BLaER1 (cell line): Measurements from ENCODE around the gene VTA1.
"Not testable (repeated sequence)": the region's sequence is repeated elsewhere in the genome, so short reads cannot be mapped to it uniquely, and the experiment has no call there.

Source experiments
- H3K27ac ChIP-seq: shearing (Covaris generic); formaldehyde crosslinking; 2 replicates; pipeline ENCODE4 v1.8.1; 2022
- H3K27me3 ChIP-seq: shearing (Covaris generic); formaldehyde crosslinking; 2 replicates; pipeline ENCODE4 v1.8.1; 2022
- H3K36me3 ChIP-seq: shearing (Covaris generic); formaldehyde crosslinking; 2 replicates; pipeline ENCODE4 v1.8.1; 2022
- H3K4me1 ChIP-seq: shearing (Covaris generic); formaldehyde crosslinking; 2 replicates; pipeline ENCODE4 v1.8.1; 2022
- H3K4me2 ChIP-seq: shearing (Covaris generic); formaldehyde crosslinking; 2 replicates; pipeline ENCODE4 v1.8.1; 2022
- H3K4me3 ChIP-seq: shearing (Covaris generic); formaldehyde crosslinking; 2 replicates; pipeline ENCODE4 v1.8.1; 2022
- H3K9ac ChIP-seq: shearing (Covaris generic); formaldehyde crosslinking; 2 replicates; pipeline ENCODE4 v1.8.1; 2022
- H3K9me3 ChIP-seq: shearing (Covaris generic); formaldehyde crosslinking; 2 replicates; pipeline ENCODE4 v1.8.1; 2022
- H4K20me1 ChIP-seq: shearing (Covaris generic); formaldehyde crosslinking; 2 replicates; pipeline ENCODE4 v1.8.1; 2022
- Cebpa-rat ChIP-seq: shearing (Covaris generic); IDR thresholded peaks from 2 replicates; pipeline ENCODE4 v1.8.1; 2022

Gene VTA1

GRCh38 chr6:142223938-142224337 is 76.9 kb downstream of the VTA1 start:
- no peak overlapping the region for H3K4me3 ChIP-seq
- H3K36me3 ChIP-seq, result peaks cover 21% of the 10 kb centered on the region; the same call in 1 of the 2 replicates
- no peak for TF ChIP-seq Cebpa-rat
- H3K4me2 ChIP-seq, result no peak overlapping the region
- H3K27me3 ChIP-seq, result no peaks in the 10 kb centered on the region
- no peaks in the 10 kb centered on the region for H4K20me1 ChIP-seq
- no peak overlapping the region for H3K27ac ChIP-seq
- H3K9ac ChIP-seq, result no peak overlapping the region
- no peaks in the 10 kb centered on the region for H3K4me1 ChIP-seq
- no peaks in the 10 kb centered on the region; the same call in 1 of the 2 replicates for H3K9me3 ChIP-seq

GRCh38 chr6:142225115-142225514 is 78.1 kb downstream of the VTA1 start:
- Histone ChIP-seq H3K36me3 (peaks cover 11% of the 10 kb centered on the region; the same call in 1 of the 2 replicates), H3K4me1 (no peaks in the 10 kb centered on the region)

GRCh38 chr6:142225552-142225951 is 78.5 kb downstream of the VTA1 start:
- 0 out of 2 replicates have a peak, but pooled peaks cover 7% of the 10 kb centered on the region for H3K36me3 ChIP-seq
- no peak overlapping the region for H3K4me3 ChIP-seq
- no peaks in the 10 kb centered on the region for H4K20me1 ChIP-seq
- no peak overlapping the region for H3K4me2 ChIP-seq
- no peak for TF ChIP-seq Cebpa-rat
- H3K9ac ChIP-seq, result no peak overlapping the region
- no peaks in the 10 kb centered on the region for H3K4me1 ChIP-seq
- no peaks in the 10 kb centered on the region; the same call in 1 of the 2 replicates for H3K9me3 ChIP-seq
- no peaks in the 10 kb centered on the region for H3K27me3 ChIP-seq
- H3K27ac ChIP-seq, result no peak overlapping the region

More at GRCh38 chr6:142225115-142225514, 78.1 kb downstream of the VTA1 start:
- Histone ChIP-seq H4K20me1 (no peaks in the 10 kb centered on the region), H3K9me3 (no peaks in the 10 kb centered on the region; the same call in 1 of the 2 replicates), H3K27me3 (no peaks in the 10 kb centered on the region), H3K27ac (no peak overlapping the region), H3K9ac (no peak overlapping the region), H3K4me2 (no peak overlapping the region), H3K4me3 (no peak overlapping the region)
- no peak for TF ChIP-seq Cebpa-rat

- no peaks in the 10 kb centered on the region for H3K36me3 ChIP-seq
- no peak overlapping the region for H3K9ac ChIP-seq
- no peaks in the 10 kb centered on the region for H3K4me1 ChIP-seq
- no peaks in the 10 kb centered on the region; the same call in 1 of the 2 replicates for H3K9me3 ChIP-seq
- no peak overlapping the region for H3K4me2 ChIP-seq
- no peaks in the 10 kb centered on the region for H3K27me3 ChIP-seq
- H4K20me1 ChIP-seq, result no peaks in the 10 kb centered on the region
- H3K4me3 ChIP-seq, result no peak overlapping the region
- no peak for TF ChIP-seq Cebpa-rat
- no peak overlapping the region for H3K27ac ChIP-seq
Observed at GRCh38 chr6:142226731-142227130, 79.7 kb downstream of the VTA1 start.

GRCh38 chr6:142229518-142230270 is 82.6 kb downstream of the VTA1 start:
- H3K27ac ChIP-seq, H3K9me3 ChIP-seq, H3K36me3 ChIP-seq, H3K9ac ChIP-seq, H4K20me1 ChIP-seq, H3K4me1 ChIP-seq, H3K4me2 ChIP-seq, H3K4me3 ChIP-seq, H3K27me3 ChIP-seq: not testable (repeated sequence)

GRCh38 chr6:142232206-142233044 is 85.4 kb downstream of the VTA1 start:
- H3K9ac ChIP-seq, H3K4me2 ChIP-seq, H3K36me3 ChIP-seq, H3K9me3 ChIP-seq, H3K27ac ChIP-seq, H4K20me1 ChIP-seq, H3K4me3 ChIP-seq, H3K27me3 ChIP-seq, H3K4me1 ChIP-seq: not testable (repeated sequence)

- Histone ChIP-seq H3K27me3 (no peaks in the 10 kb centered on the region), H3K36me3 (no peaks in the 10 kb centered on the region), H4K20me1 (no peaks in the 10 kb centered on the region), H3K4me2 (no peak overlapping the region), H3K4me3 (no peak overlapping the region), H3K9me3 (no peaks in the 10 kb centered on the region), H3K9ac (no peak overlapping the region), H3K4me1 (no peaks in the 10 kb centered on the region), H3K27ac (no peak overlapping the region)
- TF ChIP-seq Cebpa-rat, result no peak
Observed at GRCh38 chr6:142233945-142234682, 87.1 kb downstream of the VTA1 start.

- Histone ChIP-seq H3K4me1 (no peaks in the 10 kb centered on the region), H3K27ac (no peak overlapping the region), H3K4me3 (no peak overlapping the region), H3K4me2 (no peak overlapping the region), H3K9me3 (no peaks in the 10 kb centered on the region), H3K9ac (no peak overlapping the region), H3K27me3 (no peaks in the 10 kb centered on the region), H3K36me3 (no peaks in the 10 kb centered on the region), H4K20me1 (no peaks in the 10 kb centered on the region)
- no peak for TF ChIP-seq Cebpa-rat
Observed at GRCh38 chr6:142235272-142235671, 88.2 kb downstream of the VTA1 start.

- Histone ChIP-seq H3K9me3 (no peaks in the 10 kb centered on the region), H3K9ac (no peak overlapping the region), H3K27me3 (no peaks in the 10 kb centered on the region), H4K20me1 (no peaks in the 10 kb centered on the region), H3K27ac (no peak overlapping the region), H3K4me2 (no peak overlapping the region), H3K4me3 (no peak overlapping the region), H3K4me1 (no peaks in the 10 kb centered on the region), H3K36me3 (no peaks in the 10 kb centered on the region)
- no peak for TF ChIP-seq Cebpa-rat
Observed at GRCh38 chr6:142235791-142236190, 88.7 kb downstream of the VTA1 start.
